HepG2 (cell line): ENCODE results near the gene CRYAB. TPM values are rescaled to one million over a fixed set of nuclear protein-coding genes. Genes with fewer than 3 reads are reported as not detected.

ENCODE experiments used
- ATF6 ChIP-seq: sonication (generic); formaldehyde crosslinking; conservative IDR thresholded peaks from 2 replicates; pipeline ENCODE4 v1.4.0; 2020; ENCODE audit warnings: missing genetic modification reagents
- CBX1 ChIP-seq: IDR thresholded peaks from one replicate; pipeline ENCODE4 v1.6.1; 2016; ENCODE audit warnings: antibody characterized with exemption, low read depth
- CC2D1A ChIP-seq: sonication (generic); formaldehyde crosslinking; IDR thresholded peaks from 2 replicates; pipeline ENCODE4 v1.8.1; 2023; ENCODE audit warnings: mild to moderate bottlenecking, missing genetic modification reagents
- FOXA3 ChIP-seq: IDR thresholded peaks from 2 replicates; pipeline ENCODE4 v1.6.1; 2016; ENCODE audit warnings: missing genetic modification reagents, missing compliant biosample characterization
- FOXO1 ChIP-seq: sonication (generic); formaldehyde crosslinking; IDR thresholded peaks from 2 replicates; pipeline ENCODE4 v1.4.0; 2020; ENCODE audit warnings: missing genetic modification reagents
- GPN1 ChIP-seq: sonication (generic); formaldehyde crosslinking; IDR thresholded peaks from 2 replicates; pipeline ENCODE4 v1.5.1; 2020; ENCODE audit warnings: missing genetic modification reagents, borderline replicate concordance
- HES4 ChIP-seq: sonication (generic); formaldehyde crosslinking; IDR thresholded peaks from 2 replicates; pipeline ENCODE4 v1.9.0; 2021; ENCODE audit warnings: mild to moderate bottlenecking, missing genetic modification reagents, borderline replicate concordance
- HMG20B ChIP-seq: conservative IDR thresholded peaks from 2 replicates; pipeline ENCODE4 v1.6.1; 2016; ENCODE audit warnings: missing genetic modification reagents, missing compliant biosample characterization
- KMT2B ChIP-seq: IDR thresholded peaks from 2 replicates; pipeline ENCODE4 v1.6.1; 2016; ENCODE audit warnings: missing genetic modification reagents, missing compliant biosample characterization
- NCOA5 ChIP-seq: sonication (generic); formaldehyde crosslinking; IDR thresholded peaks from 2 replicates; pipeline ENCODE4 v1.4.0; 2020; ENCODE audit warnings: missing genetic modification reagents
- NCOR1 ChIP-seq: fragments of 200-600 bp; sonication (generic); IDR thresholded peaks from 2 replicates; pipeline ENCODE4 v1.7.0; 2017; ENCODE audit warnings: antibody characterized with exemption, low read length, borderline replicate concordance
- NFE2L2 ChIP-seq: fragments of 150-350 bp; IDR thresholded peaks from 2 replicates; pipeline ENCODE4 v1.6.1; 2014; ENCODE audit warnings: low read length
- NR2F2 ChIP-seq: IDR thresholded peaks from 2 replicates; pipeline ENCODE4 v1.6.1; 2012; ENCODE audit warnings: low read depth, inconsistent platforms, borderline replicate concordance
- PLSCR1 ChIP-seq: sonication (generic); formaldehyde crosslinking; IDR thresholded peaks from 2 replicates; pipeline ENCODE4 v1.5.0; 2020; ENCODE audit warnings: missing genetic modification reagents, mild to moderate bottlenecking, borderline replicate concordance
- RFX3 ChIP-seq: IDR thresholded peaks from 2 replicates; pipeline ENCODE4 v1.6.1; 2016; ENCODE audit warnings: missing biosample characterization, missing genetic modification reagents
- SRSF4 ChIP-seq: fragments of 200-400 bp; formaldehyde crosslinking; IDR thresholded peaks from one replicate; pipeline ENCODE4 v1.6.1; 2018; ENCODE audit warnings: mild to moderate bottlenecking, low read depth, low read length, moderate library complexity; ENCODE audit not compliant: poor library complexity, severe bottlenecking
- TCF7 ChIP-seq: sonication (generic); IDR thresholded peaks from 2 replicates; pipeline ENCODE4 v1.6.1; 2016; ENCODE audit warnings: antibody characterized with exemption, low read depth
- THRA ChIP-seq: sonication (generic); formaldehyde crosslinking; IDR thresholded peaks from 2 replicates; pipeline ENCODE4 v1.4.0; 2020; ENCODE audit warnings: missing genetic modification reagents, borderline replicate concordance
- THYN1 ChIP-seq: sonication (generic); formaldehyde crosslinking; IDR thresholded peaks from 2 replicates; pipeline ENCODE4 v1.8.1; 2023; ENCODE audit warnings: low read depth, mild to moderate bottlenecking, moderate library complexity, missing genetic modification reagents, borderline replicate concordance
- YY1 ChIP-seq: IDR thresholded peaks from 2 replicates; pipeline ENCODE4 v1.6.1; 2011; ENCODE audit warnings: low read length, low read depth, moderate library complexity, mild to moderate bottlenecking; ENCODE audit not compliant: insufficient read depth, insufficient replicate concordance
- ZGPAT ChIP-seq: IDR thresholded peaks from 2 replicates; pipeline ENCODE4 v1.6.1; 2016; ENCODE audit warnings: mild to moderate bottlenecking
- ZKSCAN8 ChIP-seq: IDR thresholded peaks from 2 replicates; pipeline ENCODE4 v1.6.1; 2016; ENCODE audit warnings: borderline replicate concordance, missing genetic modification reagents, missing compliant biosample characterization
- ZMYM2 ChIP-seq: sonication (generic); formaldehyde crosslinking; IDR thresholded peaks from 2 replicates; pipeline ENCODE4 v1.8.0; 2022; ENCODE audit warnings: mild to moderate bottlenecking, missing genetic modification reagents
- ZNF446 ChIP-seq: sonication (generic); formaldehyde crosslinking; IDR thresholded peaks from 2 replicates; pipeline ENCODE4 v1.5.0; 2020; ENCODE audit warnings: mild to moderate bottlenecking, missing genetic modification reagents
- ZNF564 ChIP-seq: sonication (generic); formaldehyde crosslinking; IDR thresholded peaks from 2 replicates; pipeline ENCODE4 v1.8.1; 2023; ENCODE audit warnings: mild to moderate bottlenecking, missing genetic modification reagents
- ZNF75D ChIP-seq: sonication (generic); formaldehyde crosslinking; IDR thresholded peaks from 2 replicates; pipeline ENCODE4 v1.8.1; 2023; ENCODE audit warnings: missing genetic modification reagents, mild to moderate bottlenecking, borderline replicate concordance
- polyA plus RNA-seq, 8 experiments: library from polyadenylated mRNA; depleted of rRNA in 3 of 8; stranded (reverse) in 7 of 8; unstranded in 1 of 8; fragments of >200 nt; fragmentation: Illumina TruSeq in 4 of 8; extraction: Trizol in 4 of 8; gene quantifications; 2 replicates each; pipeline versions ENCODE4 v1.2.1 to v1.2.3, GENCODE V29; 2011 to 2016; ENCODE audit warnings: low read depth in 4 of 8, missing spikeins in 1 of 8, mixed read lengths in 1 of 8; ENCODE audit not compliant: insufficient read depth in 1 of 8
- total RNA-seq, 5 experiments: library from RNA; depleted of rRNA; stranded (reverse); fragments of >200 nt; fragmentation: Illumina TruSeq; extraction: Trizol; gene quantifications; 2 replicates each; pipeline ENCODE4 v1.2.3, GENCODE V29; 2016; ENCODE audit warnings: low read depth in 1 of 5

Gene CRYAB
- total and polyA plus RNA-seq, 2 of the 13 experiments (the other 11 are each of a cell fraction or from before 2014, with no cell fraction given), result 0.55 to 1.1 TPM

DNA sequence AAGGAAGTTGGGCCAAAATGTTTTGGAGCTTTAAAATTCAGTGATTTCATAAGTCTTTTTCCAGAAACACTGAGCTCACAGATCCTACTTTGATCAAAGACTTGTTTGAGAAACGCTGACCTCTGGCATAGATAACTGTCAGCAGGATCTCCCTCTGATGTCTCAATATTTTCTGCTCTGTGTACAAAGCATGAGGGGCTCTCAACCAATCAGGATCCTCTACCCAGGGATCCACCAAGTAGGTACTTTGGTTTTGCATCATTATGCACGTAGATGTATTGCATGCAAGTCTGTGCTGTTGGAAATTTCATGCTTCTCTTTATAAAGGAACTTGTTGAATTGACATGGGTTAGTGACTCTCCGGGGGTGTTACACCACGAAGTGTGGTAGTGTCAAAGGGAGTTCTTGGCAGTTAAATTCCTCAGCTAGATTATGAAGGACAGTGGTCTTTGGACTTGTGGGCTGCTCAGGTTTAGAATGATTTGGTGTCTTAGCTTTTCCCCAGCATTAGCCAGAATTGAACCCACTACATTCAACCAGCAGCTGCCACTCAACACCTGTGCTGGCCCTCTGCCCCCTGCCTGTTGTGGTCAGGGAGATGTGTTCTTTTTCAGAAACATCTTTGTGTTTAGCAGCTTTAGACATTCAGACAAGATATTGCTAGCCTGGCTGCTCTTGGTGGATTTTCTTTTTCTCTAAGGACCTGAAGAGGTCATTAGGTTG is 23.9 kb upstream of the CRYAB start (continued):
- TF ChIP-seq HMG20B (CRISPR knock-in tag) (0 out of 2 replicates have a peak, but pooled peaks have one; percentile 38), ATF6 (CRISPR knock-in tag) (no peak), ZKSCAN8 (0 out of 2 replicates have a peak, but pooled peaks have one; percentile 16), FOXO1 (CRISPR knock-in tag) (peak; percentile 33; the same call in 1 of the 2 replicates), THYN1 (no peak), TCF7 (peak; percentile 80), ZNF564 (CRISPR knock-in tag) (no peak), SRSF4 (no peak), KMT2B (no peak), ZGPAT (CRISPR knock-in tag) (peak; percentile 62; the same call in 1 of the 2 replicates), RFX3 (no peak), HES4 (CRISPR knock-in tag) (no peak), CC2D1A (CRISPR knock-in tag) (no peak), ZMYM2 (CRISPR knock-in tag) (no peak), THRA (CRISPR knock-in tag) (0 out of 2 replicates have a peak, but pooled peaks have one; percentile 10), ZNF446 (no peak), YY1 (no peak), ZNF75D (CRISPR knock-in tag) (no peak), GPN1 (CRISPR knock-in tag) (no peak), PLSCR1 (CRISPR knock-in tag) (no peak), FOXA3 (peak; percentile 86), NCOR1 (0 out of 2 replicates have a peak, but pooled peaks have one; percentile 53), NFE2L2 (0 out of 2 replicates have a peak, but pooled peaks have one; percentile 2), NCOA5 (CRISPR knock-in tag) (no peak), NR2F2 (peak; percentile 59; the same call in 1 of the 2 replicates), CBX1 (no peak)
